GM12872 (cell line): ENCODE data around the gene CXCR2.

Experiments used
- CTCF ChIP-seq: IDR thresholded peaks from 3 replicates; pipeline ENCODE4 v1.5.1; 2011; ENCODE audit warnings: low read depth, mild to moderate bottlenecking, low read length, moderate library complexity; ENCODE audit not compliant: insufficient read depth

The CXCR2 gene

GRCh38 chr2:218145124-218145523 lies 19.3 kb downstream of the CXCR2 start:
- no peak for TF ChIP-seq CTCF

- no peak for TF ChIP-seq CTCF
Observed at GRCh38 chr2:218146056-218146455, 20.2 kb downstream of the CXCR2 start.

- TF ChIP-seq CTCF, result no peak
Observed at GRCh38 chr2:218149098-218149497, 23.3 kb downstream of the CXCR2 start.

GRCh38 chr2:218149848-218150440 lies 24.1 kb downstream of the CXCR2 start:
- TF ChIP-seq CTCF, result no peak

GRCh38 chr2:218152172-218152571 lies 26.3 kb downstream of the CXCR2 start:
- no peak for TF ChIP-seq CTCF

- no peak for TF ChIP-seq CTCF
Observed at GRCh38 chr2:218152777-218153176, 26.9 kb downstream of the CXCR2 start.

- TF ChIP-seq CTCF, result no peak
Observed at GRCh38 chr2:218155953-218156479, 30.2 kb downstream of the CXCR2 start.

- TF ChIP-seq CTCF, result no peak
Observed at GRCh38 chr2:218161644-218162043, 35.8 kb downstream of the CXCR2 start.
